WTC11 (cell line): ENCODE results near the gene GPR17. TPM values are rescaled to one million over a fixed set of nuclear protein-coding genes. Genes with fewer than 3 reads are reported as not detected.

ENCODE experiments used
- ATAC-seq: fragments of 200-7000 bp; cut with Tn5 transposase; 2 replicates; pipeline ENCODE4 v1.10.0; 2021; ENCODE audit warnings: mild to moderate bottlenecking, moderate library complexity
- CTCF ChIA-PET: fragments of 300-600 bp; sonication (Branson Sonifier 250); formaldehyde crosslinking; loops from one replicate; lab custom pipeline; 2021; ENCODE audit warnings: antibody characterized with exemption; lab: Charles Lee
- POLR2A ChIA-PET: fragments of 350-600 bp; sonication (Branson Sonifier 250); formaldehyde crosslinking; loops from one replicate; lab custom pipeline; 2021; ENCODE audit warnings: antibody characterized with exemption; lab: Charles Lee
- DNase-seq: peaks from one replicate; pipeline ENCODE4 v3.0.0; 2021; ENCODE audit warnings: low spot score
- H3K27ac Mint-ChIP-seq: 2 replicates; pipeline ENCODE4 v1.8.0; 2021; ENCODE audit warnings: mixed read lengths
- H3K27me3 Mint-ChIP-seq: 2 replicates; pipeline ENCODE4 v1.8.0; 2021; ENCODE audit warnings: low read depth, mild to moderate bottlenecking, moderate library complexity, mixed read lengths
- H3K36me3 Mint-ChIP-seq: 2 replicates; pipeline ENCODE4 v1.8.0; 2021; ENCODE audit warnings: mixed read lengths
- H3K4me1 Mint-ChIP-seq: 2 replicates; pipeline ENCODE4 v1.8.0; 2022; ENCODE audit warnings: mixed read lengths
- H3K4me3 Mint-ChIP-seq: 2 replicates; pipeline ENCODE4 v1.8.0; 2021; ENCODE audit warnings: mild to moderate bottlenecking, moderate library complexity, mixed read lengths
- H3K9me3 Mint-ChIP-seq: 2 replicates; pipeline ENCODE4 v1.8.0; 2021; ENCODE audit warnings: mixed read lengths
- ARID4B ChIP-seq: sonication (generic); formaldehyde crosslinking; IDR thresholded peaks from 2 replicates; pipeline ENCODE4 v1.8.0; 2023; ENCODE audit warnings: missing genetic modification reagents, mild to moderate bottlenecking, borderline replicate concordance
- CBFB ChIP-seq: sonication (generic); formaldehyde crosslinking; IDR thresholded peaks from 2 replicates; pipeline ENCODE4 v1.8.1; 2022; ENCODE audit warnings: mild to moderate bottlenecking, low read depth, missing genetic modification reagents
- CREB1 ChIP-seq: sonication (generic); formaldehyde crosslinking; IDR thresholded peaks from 2 replicates; pipeline ENCODE4 v1.8.0; 2023; ENCODE audit warnings: mild to moderate bottlenecking, missing genetic modification reagents
- ELF4 ChIP-seq: sonication (generic); formaldehyde crosslinking; IDR thresholded peaks from 2 replicates; pipeline ENCODE4 v1.8.1; 2022; ENCODE audit warnings: low read depth, mild to moderate bottlenecking, moderate library complexity, missing genetic modification reagents
- EMX1 ChIP-seq: fragments of 250-450 bp; sonication (Bioruptor Pico); IDR thresholded peaks from 2 replicates; pipeline ENCODE4 v1.8.0; 2021; ENCODE audit warnings: mild to moderate bottlenecking
- ETV6 ChIP-seq: sonication (generic); formaldehyde crosslinking; IDR thresholded peaks from 2 replicates; pipeline ENCODE4 v1.8.1; 2022; ENCODE audit warnings: mild to moderate bottlenecking, missing genetic modification reagents
- FOXJ3 ChIP-seq: sonication (generic); formaldehyde crosslinking; IDR thresholded peaks from 2 replicates; pipeline ENCODE4 v1.9.0; 2021; ENCODE audit warnings: missing genetic modification reagents, mild to moderate bottlenecking, borderline replicate concordance
- FOXP1 ChIP-seq: sonication (generic); formaldehyde crosslinking; IDR thresholded peaks from 2 replicates; pipeline ENCODE4 v1.8.0; 2022; ENCODE audit warnings: missing genetic modification reagents, mild to moderate bottlenecking, moderate library complexity, borderline replicate concordance
- HMGA2 ChIP-seq: fragments of 250-450 bp; sonication (Bioruptor Pico); IDR thresholded peaks from 2 replicates; pipeline ENCODE4 v1.4.0; 2021; ENCODE audit warnings: mild to moderate bottlenecking, moderate library complexity
- RELA ChIP-seq: sonication (generic); formaldehyde crosslinking; IDR thresholded peaks from 2 replicates; pipeline ENCODE4 v1.8.1; 2022; ENCODE audit warnings: missing genetic modification reagents, mild to moderate bottlenecking, borderline replicate concordance
- TCF7 ChIP-seq: sonication (generic); formaldehyde crosslinking; IDR thresholded peaks from 2 replicates; pipeline ENCODE4 v1.8.0; 2022; ENCODE audit warnings: mild to moderate bottlenecking, low read depth, missing genetic modification reagents, moderate library complexity
- ZBTB21 ChIP-seq: sonication (generic); formaldehyde crosslinking; IDR thresholded peaks from 2 replicates; pipeline ENCODE4 v1.8.1; 2023; ENCODE audit warnings: mild to moderate bottlenecking, missing genetic modification reagents, borderline replicate concordance
- ZNF219 ChIP-seq: sonication (generic); formaldehyde crosslinking; IDR thresholded peaks from 2 replicates; pipeline ENCODE4 v1.8.0; 2023; ENCODE audit warnings: missing genetic modification reagents, mild to moderate bottlenecking, borderline replicate concordance
- ZNF232 ChIP-seq: sonication (generic); formaldehyde crosslinking; IDR thresholded peaks from 2 replicates; pipeline ENCODE4 v1.8.0; 2022; ENCODE audit warnings: mild to moderate bottlenecking, missing genetic modification reagents
- ZNF281 ChIP-seq: sonication (generic); formaldehyde crosslinking; IDR thresholded peaks from 2 replicates; pipeline ENCODE4 v1.8.0; 2023; ENCODE audit warnings: mild to moderate bottlenecking, missing genetic modification reagents
- ZNF396 ChIP-seq: fragments of 250-450 bp; sonication (Bioruptor Pico); IDR thresholded peaks from 2 replicates; pipeline ENCODE4 v1.8.0; 2021; ENCODE audit warnings: mild to moderate bottlenecking, moderate library complexity, borderline replicate concordance
- ZNF416 ChIP-seq: fragments of 250-450 bp; sonication (Bioruptor Pico); IDR thresholded peaks from 2 replicates; pipeline ENCODE4 v1.9.0; 2021; ENCODE audit warnings: mild to moderate bottlenecking, inconsistent platforms
- total RNA-seq: library from RNA; stranded (reverse); gene quantifications from 3 replicates; pipeline ENCODE4 v1.2.3, GENCODE V29; 2021
- TF ChIP-seq, protein P1 (sequence below): fragments of 250-450 bp; sonication (Bioruptor Pico); IDR thresholded peaks from 2 replicates; pipeline ENCODE4 v2.1.2; 2022; ENCODE audit warnings: mild to moderate bottlenecking, moderate library complexity
- TF ChIP-seq, protein P2 (sequence below): sonication (generic); formaldehyde crosslinking; IDR thresholded peaks from 2 replicates; pipeline ENCODE4 v1.8.0; 2022; ENCODE audit warnings: missing genetic modification reagents
- TF ChIP-seq, protein P3 (sequence below): sonication (generic); formaldehyde crosslinking; IDR thresholded peaks from 2 replicates; pipeline ENCODE4 v1.8.0; 2022; ENCODE audit warnings: mild to moderate bottlenecking, missing genetic modification reagents
- TF ChIP-seq, protein P4 (sequence below): sonication (generic); formaldehyde crosslinking; IDR thresholded peaks from 2 replicates; pipeline ENCODE4 v1.8.1; 2023; ENCODE audit warnings: mild to moderate bottlenecking, missing genetic modification reagents, moderate library complexity

The GPR17 gene
- total RNA-seq, 1 experiment from 2014 or later = not detected

GRCh38 chr2:127670957-127671290 lies 25.0 kb downstream of the GPR17 start:
- no peak overlapping the region for H3K4me3 Mint-ChIP-seq
- POLR2A ChIA-PET = no interaction called here
- H3K27me3 Mint-ChIP-seq = peaks cover 40% of the 10 kb centered on the region
- no peak overlapping the region for H3K27ac Mint-ChIP-seq
- CTCF ChIA-PET = no interaction called here
- DNase-seq (no peak), ATAC-seq (no peak)
- H3K4me1 Mint-ChIP-seq = peaks cover 6% of the 10 kb centered on the region
- H3K36me3 Mint-ChIP-seq = no peaks in the 10 kb centered on the region
- TF ChIP-seq FOXJ3 (CRISPR knock-in tag) (no peak), TCF7 (no peak), ZNF396 (CRISPR knock-in tag) (no peak), HMGA2 (CRISPR knock-in tag) (no peak), ZNF281 (CRISPR knock-in tag) (no peak), CREB1 (CRISPR knock-in tag) (no peak), ZNF416 (no peak)
- TF ChIP-seq, protein P1, sequence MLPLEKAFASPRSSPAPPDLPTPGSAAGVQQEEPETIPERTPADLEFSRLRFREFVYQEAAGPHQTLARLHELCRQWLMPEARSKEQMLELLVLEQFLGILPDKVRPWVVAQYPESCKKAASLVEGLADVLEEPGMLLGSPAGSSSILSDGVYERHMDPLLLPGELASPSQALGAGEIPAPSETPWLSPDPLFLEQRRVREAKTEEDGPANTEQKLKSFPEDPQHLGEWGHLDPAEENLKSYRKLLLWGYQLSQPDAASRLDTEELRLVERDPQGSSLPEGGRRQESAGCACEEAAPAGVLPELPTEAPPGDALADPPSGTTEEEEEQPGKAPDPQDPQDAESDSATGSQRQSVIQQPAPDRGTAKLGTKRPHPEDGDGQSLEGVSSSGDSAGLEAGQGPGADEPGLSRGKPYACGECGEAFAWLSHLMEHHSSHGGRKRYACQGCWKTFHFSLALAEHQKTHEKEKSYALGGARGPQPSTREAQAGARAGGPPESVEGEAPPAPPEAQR (CRISPR knock-in tag) = no peak
- no peaks in the 10 kb centered on the region for H3K9me3 Mint-ChIP-seq

DNA sequence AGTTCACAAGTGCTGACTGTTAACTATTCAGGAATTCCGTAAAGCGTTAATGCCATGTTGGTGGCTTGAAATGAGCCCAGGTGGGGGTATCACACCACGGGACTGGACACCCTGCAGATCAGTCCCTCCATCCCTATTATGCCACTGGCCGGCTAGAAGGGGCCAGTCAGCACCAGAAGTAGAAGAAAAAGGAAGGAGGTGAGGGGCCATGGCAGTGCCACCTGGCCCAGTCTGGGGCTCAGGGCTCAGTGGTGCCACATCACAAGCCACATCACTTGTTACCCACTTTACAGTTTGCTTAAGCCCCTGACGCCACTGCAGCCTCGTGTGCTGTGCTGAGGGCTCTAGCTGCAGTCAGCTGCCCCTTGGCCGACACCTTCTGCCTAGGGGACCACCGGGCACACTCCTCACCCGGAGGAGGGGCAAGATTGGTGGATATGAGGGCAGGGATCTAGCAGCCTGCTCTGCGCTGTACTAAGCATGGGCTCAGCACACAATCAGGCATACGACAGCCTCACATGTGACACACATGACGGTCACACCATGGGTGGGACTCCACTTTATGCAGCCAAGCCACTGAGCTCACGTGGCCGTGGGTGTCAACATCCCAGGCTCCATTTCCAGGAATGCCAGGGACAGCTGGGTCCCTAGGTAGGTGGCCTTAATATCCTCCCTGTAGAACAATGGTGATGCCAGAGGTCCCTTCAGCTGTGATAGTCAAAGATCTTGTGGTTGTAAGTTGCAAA lies 25.8 kb downstream of the GPR17 start:
- DNase-seq = no peak
- peaks cover 9% of the 10 kb centered on the region for H3K4me1 Mint-ChIP-seq
- peaks cover 42% of the 10 kb centered on the region for H3K27me3 Mint-ChIP-seq
- no peaks in the 10 kb centered on the region for H3K9me3 Mint-ChIP-seq
- ChIA-PET CTCF (interaction anchor here (5.8 kb wide), 1 partner anchor 80 kb away, joined by 46 read pairs; no protein-coding TSS in a partner anchor), POLR2A (no interaction called here)
- H3K27ac Mint-ChIP-seq = no peak overlapping the region
- H3K36me3 Mint-ChIP-seq = no peaks in the 10 kb centered on the region
- no peak for ATAC-seq
- no peak overlapping the region for H3K4me3 Mint-ChIP-seq
- no peak for TF ChIP-seq RELA (CRISPR knock-in tag)
- TF ChIP-seq EMX1 (CRISPR knock-in tag) = no peak
- no peak for TF ChIP-seq CREB1 (CRISPR knock-in tag)
- no peak for TF ChIP-seq ZNF232 (CRISPR knock-in tag)
- TF ChIP-seq, protein P2, sequence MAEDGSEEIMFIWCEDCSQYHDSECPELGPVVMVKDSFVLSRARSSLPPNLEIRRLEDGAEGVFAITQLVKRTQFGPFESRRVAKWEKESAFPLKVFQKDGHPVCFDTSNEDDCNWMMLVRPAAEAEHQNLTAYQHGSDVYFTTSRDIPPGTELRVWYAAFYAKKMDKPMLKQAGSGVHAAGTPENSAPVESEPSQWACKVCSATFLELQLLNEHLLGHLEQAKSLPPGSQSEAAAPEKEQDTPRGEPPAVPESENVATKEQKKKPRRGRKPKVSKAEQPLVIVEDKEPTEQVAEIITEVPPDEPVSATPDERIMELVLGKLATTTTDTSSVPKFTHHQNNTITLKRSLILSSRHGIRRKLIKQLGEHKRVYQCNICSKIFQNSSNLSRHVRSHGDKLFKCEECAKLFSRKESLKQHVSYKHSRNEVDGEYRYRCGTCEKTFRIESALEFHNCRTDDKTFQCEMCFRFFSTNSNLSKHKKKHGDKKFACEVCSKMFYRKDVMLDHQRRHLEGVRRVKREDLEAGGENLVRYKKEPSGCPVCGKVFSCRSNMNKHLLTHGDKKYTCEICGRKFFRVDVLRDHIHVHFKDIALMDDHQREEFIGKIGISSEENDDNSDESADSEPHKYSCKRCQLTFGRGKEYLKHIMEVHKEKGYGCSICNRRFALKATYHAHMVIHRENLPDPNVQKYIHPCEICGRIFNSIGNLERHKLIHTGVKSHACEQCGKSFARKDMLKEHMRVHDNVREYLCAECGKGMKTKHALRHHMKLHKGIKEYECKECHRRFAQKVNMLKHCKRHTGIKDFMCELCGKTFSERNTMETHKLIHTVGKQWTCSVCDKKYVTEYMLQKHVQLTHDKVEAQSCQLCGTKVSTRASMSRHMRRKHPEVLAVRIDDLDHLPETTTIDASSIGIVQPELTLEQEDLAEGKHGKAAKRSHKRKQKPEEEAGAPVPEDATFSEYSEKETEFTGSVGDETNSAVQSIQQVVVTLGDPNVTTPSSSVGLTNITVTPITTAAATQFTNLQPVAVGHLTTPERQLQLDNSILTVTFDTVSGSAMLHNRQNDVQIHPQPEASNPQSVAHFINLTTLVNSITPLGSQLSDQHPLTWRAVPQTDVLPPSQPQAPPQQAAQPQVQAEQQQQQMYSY (CRISPR knock-in tag) = no peak
- TF ChIP-seq, protein P3, sequence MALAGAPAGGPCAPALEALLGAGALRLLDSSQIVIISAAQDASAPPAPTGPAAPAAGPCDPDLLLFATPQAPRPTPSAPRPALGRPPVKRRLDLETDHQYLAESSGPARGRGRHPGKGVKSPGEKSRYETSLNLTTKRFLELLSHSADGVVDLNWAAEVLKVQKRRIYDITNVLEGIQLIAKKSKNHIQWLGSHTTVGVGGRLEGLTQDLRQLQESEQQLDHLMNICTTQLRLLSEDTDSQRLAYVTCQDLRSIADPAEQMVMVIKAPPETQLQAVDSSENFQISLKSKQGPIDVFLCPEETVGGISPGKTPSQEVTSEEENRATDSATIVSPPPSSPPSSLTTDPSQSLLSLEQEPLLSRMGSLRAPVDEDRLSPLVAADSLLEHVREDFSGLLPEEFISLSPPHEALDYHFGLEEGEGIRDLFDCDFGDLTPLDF = no peak
- TF ChIP-seq FOXP1 = no peak
- TF ChIP-seq ELF4 (CRISPR knock-in tag) = no peak
- no peak for TF ChIP-seq ZNF219 (CRISPR knock-in tag)
- no peak for TF ChIP-seq ZBTB21 (CRISPR knock-in tag)
- no peak for TF ChIP-seq ETV6 (CRISPR knock-in tag)
- TF ChIP-seq, protein P4, sequence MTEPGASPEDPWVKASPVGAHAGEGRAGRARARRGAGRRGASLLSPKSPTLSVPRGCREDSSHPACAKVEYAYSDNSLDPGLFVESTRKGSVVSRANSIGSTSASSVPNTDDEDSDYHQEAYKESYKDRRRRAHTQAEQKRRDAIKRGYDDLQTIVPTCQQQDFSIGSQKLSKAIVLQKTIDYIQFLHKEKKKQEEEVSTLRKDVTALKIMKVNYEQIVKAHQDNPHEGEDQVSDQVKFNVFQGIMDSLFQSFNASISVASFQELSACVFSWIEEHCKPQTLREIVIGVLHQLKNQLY (CRISPR knock-in tag) = no peak
- no peak for TF ChIP-seq CBFB (CRISPR knock-in tag)
- TF ChIP-seq ARID4B (CRISPR knock-in tag) = no peak
